Effector CD8-positive, alpha-beta T cell (primary cell): ENCODE results near the gene AVP.
A peak's percentile ranks its signal among the peaks of the same experiment; 100 is the strongest.
"Not testable (repeated sequence)": the region's sequence is repeated elsewhere in the genome, so short reads cannot be mapped to it uniquely, and the experiment has no call there.

Experiments
- DNase-seq: peaks from one replicate; lab custom pipeline; 2025; lab: John Stamatoyannopoulos, UW
- total RNA-seq, 4 experiments: gene quantifications; one replicate each; lab custom pipeline; 2026; lab: John Stamatoyannopoulos, UW

The AVP gene
- total RNA-seq = 0 reads per million in 4 experiments

- no peak for DNase-seq
Observed at GRCh38 chr20:3084283-3084985, at the start of gene AVP. Gene AVP (minus strand): TSS chr20:3084724. CDS start chr20:3084674, 50 bp downstream.

- no peak for DNase-seq
Observed at GRCh38 chr20:3134151-3134550, 49.6 kb upstream of the AVP start.

GRCh38 chr20:3133155-3133554 lies 48.6 kb upstream of the AVP start:
- DNase-seq = no peak

- no peak for DNase-seq
Observed at GRCh38 chr20:3130051-3130600, 45.6 kb upstream of the AVP start.

- DNase-seq = no peak
Observed at GRCh38 chr20:3129094-3129493, 44.6 kb upstream of the AVP start.

- no peak for DNase-seq
Observed at GRCh38 chr20:3128275-3128984, 43.9 kb upstream of the AVP start.

GRCh38 chr20:3126527-3126859 lies 42.0 kb upstream of the AVP start:
- no peak for DNase-seq

- DNase-seq = not testable (repeated sequence)
Observed at GRCh38 chr20:3125776-3126526, 41.4 kb upstream of the AVP start.

- DNase-seq = not testable (repeated sequence)
Observed at GRCh38 chr20:3124773-3125560, 40.4 kb upstream of the AVP start.

- not testable (repeated sequence) for DNase-seq
Observed at GRCh38 chr20:3124163-3124562, 39.6 kb upstream of the AVP start.

- no peak for DNase-seq
Observed at GRCh38 chr20:3123542-3123941, 39.0 kb upstream of the AVP start.

- DNase-seq = no peak
Observed at GRCh38 chr20:3121955-3122610, 37.6 kb upstream of the AVP start.

- DNase-seq = no peak
Observed at GRCh38 chr20:3121271-3121911, 36.9 kb upstream of the AVP start.

- DNase-seq = no peak
Observed at GRCh38 chr20:3119044-3119443, 34.5 kb upstream of the AVP start.

- DNase-seq = peak; percentile 23
Observed at GRCh38 chr20:3117839-3118379, 33.4 kb upstream of the AVP start.

- DNase-seq = no peak
Observed at GRCh38 chr20:3116341-3116740, 31.8 kb upstream of the AVP start.

GRCh38 chr20:3115190-3116107 lies 30.9 kb upstream of the AVP start:
- DNase-seq = peak; percentile 6

GRCh38 chr20:3111995-3112394 lies 27.5 kb upstream of the AVP start:
- DNase-seq = no peak

- DNase-seq = no peak
Observed at GRCh38 chr20:3111507-3111906, 27.0 kb upstream of the AVP start.
